Lower lobe of right lung (tissue), 2 donors: ENCODE results near the gene FILIP1L. TPM values are rescaled to one million over a fixed set of nuclear protein-coding genes. Genes with fewer than 3 reads are reported as not detected.

ENCODE experiments used
- ATAC-seq, 2 donors: fragments of 200-7000 bp; cut with Tn5 transposase; one replicate each; pipeline ENCODE4 v1.9.1; 2020 to 2022; ENCODE audit warnings: mild to moderate bottlenecking in 2 of 2, moderate library complexity in 2 of 2
- DNase-seq: peaks from one replicate; pipeline ENCODE4 v3.0.0-alpha.2; 2020
- H3K27ac ChIP-seq: fragments of 200-600 bp; one replicate; pipeline ENCODE4 v1.8.0; 2022
- H3K27me3 ChIP-seq: fragments of 200-600 bp; one replicate; pipeline ENCODE4 v1.8.0; 2022; ENCODE audit warnings: low read depth
- H3K36me3 ChIP-seq: fragments of 200-600 bp; one replicate; pipeline ENCODE4 v1.8.0; 2022; ENCODE audit warnings: mild to moderate bottlenecking
- H3K4me1 ChIP-seq: fragments of 200-600 bp; one replicate; pipeline ENCODE4 v1.8.0; 2022
- H3K4me3 ChIP-seq: fragments of 200-600 bp; one replicate; pipeline ENCODE4 v1.8.0; 2022; ENCODE audit warnings: mild to moderate bottlenecking
- H3K9me3 ChIP-seq: fragments of 200-600 bp; one replicate; pipeline ENCODE4 v1.8.0; 2022
- CTCF ChIP-seq: fragments of 200-600 bp; IDR thresholded peaks from one replicate; pipeline ENCODE4 v1.8.0; 2022; ENCODE audit warnings: antibody characterized with exemption, mild to moderate bottlenecking
- intact Hi-C: fragments of 100-400 bp; cut with DNase I; formaldehyde crosslinking; loops from one replicate; pipeline ENCODE4 v1.11.0; 2022
- total RNA-seq: library from RNA; stranded (reverse); fragmentation: NEBNext Ultra II Directional; extraction: Animal tissue kit (Norgen Biotek cat#: 25700); gene quantifications from one replicate; pipeline ENCODE4 v1.2.1, GENCODE V29; 2021
- donor health status: DM: no; HTN: yes; CAD: no; lungs with severe emphysema.

The FILIP1L gene
- total RNA-seq, 1 donor from 2014 or later, result 25.0 TPM

DNA sequence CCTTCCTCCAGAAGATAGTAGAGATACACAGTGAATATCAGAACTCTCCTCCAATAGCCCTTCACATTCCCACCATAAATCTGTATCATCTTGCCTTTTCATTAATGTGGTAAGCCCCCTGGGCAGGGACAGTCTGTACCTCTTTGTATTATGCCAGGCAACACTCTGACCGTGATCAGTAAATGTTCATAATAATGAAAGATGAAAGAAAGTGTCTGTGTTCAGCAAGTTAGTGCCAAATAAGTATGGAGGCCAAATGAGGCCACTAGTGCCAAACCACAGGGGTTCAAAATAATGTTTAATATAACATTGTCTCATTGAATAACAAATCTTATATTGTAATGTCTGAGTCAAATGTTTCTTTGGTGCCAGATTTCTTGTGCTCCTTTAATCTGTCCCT is 192.3 kb downstream of the FILIP1L start:
- ATAC-seq (no peak), DNase-seq (no peak)
- H3K9me3 ChIP-seq, result no peaks in the 10 kb centered on the region
- H3K4me1 ChIP-seq, result peaks cover 37% of the 10 kb centered on the region
- no peak overlapping the region for H3K27ac ChIP-seq
- no peak for TF ChIP-seq CTCF
- intact Hi-C loops, result no loop called here
- no peaks in the 10 kb centered on the region for H3K27me3 ChIP-seq
- no peaks in the 10 kb centered on the region for H3K36me3 ChIP-seq
- H3K4me3 ChIP-seq, result no peak overlapping the region

GRCh38 chr3:99921377-99921695 is 193.0 kb downstream of the FILIP1L start:
- peak overlapping the region; percentile 71 for H3K27ac ChIP-seq
- no peak for ATAC-seq

GRCh38 chr3:99920481-99921376 is 193.6 kb downstream of the FILIP1L start:
- TF ChIP-seq CTCF, result no peak
- peak; percentile 59 for DNase-seq
- H3K36me3 ChIP-seq, result no peaks in the 10 kb centered on the region
- ATAC-seq, result peak; percentile 91
- peak overlapping the region; percentile 71 for H3K27ac ChIP-seq
- H3K27me3 ChIP-seq, result no peaks in the 10 kb centered on the region
- H3K4me3 ChIP-seq, result no peak overlapping the region
- no peaks in the 10 kb centered on the region for H3K9me3 ChIP-seq
- intact Hi-C loops, result no loop called here
- H3K4me1 ChIP-seq, result peaks cover 32% of the 10 kb centered on the region

More at GRCh38 chr3:99921377-99921695, 193.0 kb downstream of the FILIP1L start:
- Histone ChIP-seq H3K4me3 (no peak overlapping the region), H3K4me1 (peaks cover 37% of the 10 kb centered on the region), H3K9me3 (no peaks in the 10 kb centered on the region), H3K36me3 (no peaks in the 10 kb centered on the region), H3K27me3 (no peaks in the 10 kb centered on the region)
- DNase-seq, result no peak
- no peak for TF ChIP-seq CTCF
- intact Hi-C loops, result no loop called here

DNA sequence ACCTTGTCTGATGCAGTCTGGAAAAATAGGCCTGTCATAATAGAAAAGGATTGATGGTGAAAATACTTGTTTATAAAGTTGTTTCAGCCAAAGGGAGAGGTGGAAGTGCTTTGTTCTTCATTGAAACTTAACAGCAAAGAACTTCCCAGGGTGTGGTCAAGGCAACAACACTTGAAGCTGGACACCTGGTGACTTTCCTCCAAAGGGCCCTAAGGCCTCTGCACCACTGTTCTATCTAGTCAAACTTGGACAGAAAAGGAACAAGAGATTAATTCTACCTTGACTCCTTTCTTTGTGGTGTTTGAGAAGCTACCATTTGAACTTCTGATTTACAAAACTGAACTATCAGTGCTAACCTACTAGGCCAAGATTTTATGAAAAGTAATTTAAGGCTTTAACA is 194.6 kb downstream of the FILIP1L start:
- Histone ChIP-seq H3K4me3 (no peak overlapping the region), H3K27ac (no peak overlapping the region), H3K4me1 (peaks cover 28% of the 10 kb centered on the region), H3K36me3 (no peaks in the 10 kb centered on the region), H3K27me3 (no peaks in the 10 kb centered on the region), H3K9me3 (no peaks in the 10 kb centered on the region)
- ATAC-seq (no peak), DNase-seq (no peak)
- intact Hi-C loops, result no loop called here
- no peak for TF ChIP-seq CTCF

DNA sequence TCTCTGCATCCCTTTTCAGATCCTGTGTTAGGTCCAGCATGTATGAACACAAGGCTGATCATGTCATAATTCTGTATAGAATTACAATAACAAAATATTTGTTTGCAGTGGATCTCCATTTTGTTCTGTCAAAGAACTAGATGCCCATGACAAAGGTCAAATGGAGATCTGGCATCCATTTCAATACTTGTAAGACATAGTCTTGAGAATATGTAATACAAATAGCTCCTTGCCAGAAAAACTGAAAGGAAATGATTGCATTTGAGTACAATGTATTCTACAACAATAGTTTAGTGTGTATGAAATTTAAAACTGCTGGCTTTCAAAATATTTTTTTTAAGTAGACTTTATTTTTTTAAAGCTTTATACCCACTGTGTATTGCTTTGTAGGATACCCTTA is 195.6 kb downstream of the FILIP1L start:
- Histone ChIP-seq H3K27me3 (no peaks in the 10 kb centered on the region), H3K4me3 (no peak overlapping the region), H3K9me3 (no peaks in the 10 kb centered on the region), H3K36me3 (no peaks in the 10 kb centered on the region), H3K4me1 (peaks cover 28% of the 10 kb centered on the region), H3K27ac (no peak overlapping the region)
- DNase-seq (no peak), ATAC-seq (no peak)
- intact Hi-C loops, result no loop called here
- no peak for TF ChIP-seq CTCF
